Epithelial cell of prostate (primary cell): ENCODE results near the gene TMEM156.
"Not testable (repeated sequence)": the region's sequence is repeated elsewhere in the genome, so short reads cannot be mapped to it uniquely, and the experiment has no call there.

Experiments used
- DNase-seq: peaks from one replicate; pipeline ENCODE4 v3.0.0-alpha.2; 2011; ENCODE audit warnings: low read depth, low spot score
- H3K27ac ChIP-seq: fragments of 450-650 bp; 2 replicates; pipeline ENCODE4 v1.5.1; 2017; ENCODE audit warnings: mild to moderate bottlenecking

The TMEM156 gene

DNA sequence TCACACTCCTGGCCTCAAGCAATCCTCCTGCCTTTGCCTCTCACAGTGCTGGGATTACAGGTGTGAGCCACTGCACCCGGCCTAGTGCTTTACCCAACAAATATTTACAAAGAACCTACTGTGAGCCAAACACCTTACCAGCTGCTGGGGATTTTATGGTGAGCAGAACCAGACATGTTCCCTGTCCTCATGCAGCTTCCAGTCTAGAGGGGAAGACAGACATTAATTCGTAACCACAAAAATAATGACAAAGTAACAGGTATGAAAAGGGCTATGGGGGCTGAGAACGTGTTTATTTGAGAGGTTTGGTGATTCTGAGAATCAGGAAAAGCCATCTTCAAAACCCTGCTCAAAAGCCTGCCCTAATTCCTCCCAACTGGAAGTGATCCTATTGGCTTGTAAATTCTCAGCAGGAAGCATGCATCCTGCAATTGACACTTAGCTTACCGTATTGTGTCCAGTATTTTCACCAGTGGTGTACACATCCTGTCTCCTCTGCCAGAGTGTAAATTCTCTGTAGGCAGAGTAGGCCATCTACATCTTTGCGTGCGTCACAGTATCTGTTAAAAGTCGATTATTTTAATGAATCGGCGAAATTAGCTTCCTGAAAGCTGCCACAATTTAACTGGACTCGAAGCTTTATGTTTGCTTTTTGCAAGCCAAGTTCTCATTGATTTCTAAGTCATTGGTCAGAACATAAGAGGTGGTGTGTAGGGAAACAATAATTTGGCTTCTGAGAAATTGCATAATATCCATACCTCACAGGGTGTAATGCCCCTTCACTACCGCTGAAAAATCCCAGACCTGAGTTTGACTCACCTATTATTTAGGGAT is 67.0 kb downstream of the TMEM156 start:
- DNase-seq: no peak
- no peak overlapping the region for H3K27ac ChIP-seq

DNA sequence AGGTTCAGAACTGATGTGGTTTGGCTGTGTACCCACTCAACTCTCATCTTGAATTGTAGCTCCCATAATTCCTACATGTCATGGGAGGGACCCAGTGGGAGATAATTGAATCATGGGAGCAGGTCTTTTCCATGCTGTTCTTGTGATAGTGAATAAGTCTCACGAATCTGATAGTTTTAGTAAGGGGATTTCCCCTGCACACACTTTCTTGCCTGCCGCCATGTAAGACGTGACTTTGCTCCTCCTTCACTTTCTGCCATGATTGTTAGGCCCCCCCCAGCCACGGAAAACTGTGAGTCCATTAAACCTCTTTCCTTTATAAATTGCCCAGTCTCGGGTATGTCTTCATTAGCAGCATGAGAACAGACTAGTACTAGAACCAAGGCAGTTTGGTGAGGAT is 73.0 kb downstream of the TMEM156 start:
- not testable (repeated sequence) for DNase-seq, H3K27ac ChIP-seq

DNA sequence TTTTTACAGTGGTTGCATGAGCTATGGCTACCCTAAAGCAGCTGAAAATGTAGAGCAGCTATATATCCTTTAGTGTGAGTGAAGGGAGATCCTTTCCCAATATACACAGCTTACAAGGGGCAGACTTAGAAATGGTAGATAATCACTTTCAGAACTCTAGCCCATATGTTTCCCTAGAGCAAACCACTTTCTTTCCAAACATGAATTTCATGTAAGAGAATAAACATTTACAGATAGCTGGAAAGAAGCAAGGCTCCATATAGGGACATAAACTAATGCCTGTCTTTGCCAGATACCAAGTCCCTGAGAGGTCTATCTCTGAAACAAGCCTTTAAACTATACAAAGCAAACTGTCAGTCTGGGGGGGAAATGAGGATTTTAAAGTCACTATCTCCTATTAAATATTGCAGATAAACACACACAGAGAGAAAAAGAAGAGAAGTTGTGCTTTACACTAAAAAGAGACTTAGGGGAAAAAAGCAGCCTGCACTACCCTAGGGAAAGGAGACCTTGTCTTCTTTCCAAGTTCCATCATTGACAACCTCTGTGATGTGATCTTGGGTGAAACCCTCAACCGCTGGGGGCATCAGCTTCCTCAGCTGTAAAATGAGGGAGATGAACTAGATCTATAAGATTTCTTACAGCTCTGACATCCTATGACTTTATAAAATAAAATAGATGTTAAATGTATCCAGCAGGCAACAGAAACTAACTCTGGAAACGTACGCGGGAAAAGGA is 73.6 kb downstream of the TMEM156 start:
- DNase-seq: no peak

DNA sequence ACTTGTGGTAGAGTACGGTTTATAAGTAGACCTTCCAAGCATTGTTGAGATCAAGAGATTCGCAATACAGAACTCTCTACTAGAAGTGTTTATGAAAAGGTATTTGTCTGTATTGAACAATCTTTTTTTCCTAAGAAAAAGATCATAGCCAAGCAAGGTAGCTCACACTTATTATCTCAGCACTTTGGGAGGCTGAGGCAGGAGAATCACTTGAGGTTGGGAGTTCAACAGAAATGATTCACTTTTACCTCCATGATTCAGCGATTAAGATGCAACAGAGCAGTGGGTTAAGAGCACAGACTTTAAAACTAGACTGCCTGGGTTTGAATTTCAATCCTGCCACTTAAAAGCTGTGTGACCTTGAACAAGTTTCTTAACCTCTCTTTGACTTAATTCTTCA is 74.3 kb downstream of the TMEM156 start:
- H3K27ac ChIP-seq: no peak overlapping the region
- no peak for DNase-seq

More for the DNA sequence above, 73.6 kb downstream of the TMEM156 start:
- no peak overlapping the region for H3K27ac ChIP-seq

DNA sequence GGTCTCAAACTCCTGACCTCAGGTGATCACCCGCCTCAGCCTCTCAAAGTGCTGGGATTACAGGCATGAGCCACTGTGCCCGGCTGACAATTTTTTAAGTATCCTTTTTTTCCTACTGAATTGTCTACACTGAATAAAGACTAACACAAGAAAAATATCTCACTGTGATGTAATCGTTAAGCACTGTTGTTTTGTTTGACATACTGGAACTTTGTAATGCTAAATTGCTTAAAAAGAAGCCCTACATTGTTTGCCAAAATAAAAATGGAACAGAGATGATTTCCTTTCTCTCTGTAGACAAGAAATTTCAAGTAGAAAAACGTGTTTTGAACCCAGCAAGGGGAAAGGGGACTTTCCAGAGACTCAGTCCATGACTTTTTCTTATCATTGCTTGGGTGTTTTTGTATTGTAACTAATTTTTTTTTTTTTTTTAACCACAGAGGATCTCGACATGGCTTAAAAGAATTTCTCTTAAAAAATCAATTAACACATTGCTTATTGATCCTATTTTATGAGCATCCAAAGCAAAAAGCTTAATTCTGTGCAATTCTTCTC is 74.9 kb downstream of the TMEM156 start:
- DNase-seq: no peak
- no peak overlapping the region for H3K27ac ChIP-seq

DNA sequence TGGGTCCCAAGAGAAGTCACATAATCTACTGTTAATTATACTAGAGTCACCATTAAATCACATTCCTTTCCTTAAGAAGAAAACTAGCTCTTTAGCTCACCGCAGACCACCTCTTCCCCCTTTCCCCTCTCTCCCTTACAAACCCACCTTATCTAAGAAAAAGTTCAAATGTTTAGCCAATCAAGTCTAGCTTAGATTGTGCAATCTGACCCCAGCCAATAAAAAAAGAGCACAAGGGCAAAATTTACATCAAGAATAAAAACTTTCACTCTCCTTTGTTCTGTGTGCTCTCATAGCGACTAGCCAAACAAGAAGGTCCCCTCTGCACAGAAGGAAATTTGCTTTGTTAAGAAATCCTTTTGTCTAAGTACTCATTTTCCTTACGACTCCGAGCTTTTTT is 76.3 kb downstream of the TMEM156 start:
- no peak for DNase-seq
- H3K27ac ChIP-seq: no peak overlapping the region

DNA sequence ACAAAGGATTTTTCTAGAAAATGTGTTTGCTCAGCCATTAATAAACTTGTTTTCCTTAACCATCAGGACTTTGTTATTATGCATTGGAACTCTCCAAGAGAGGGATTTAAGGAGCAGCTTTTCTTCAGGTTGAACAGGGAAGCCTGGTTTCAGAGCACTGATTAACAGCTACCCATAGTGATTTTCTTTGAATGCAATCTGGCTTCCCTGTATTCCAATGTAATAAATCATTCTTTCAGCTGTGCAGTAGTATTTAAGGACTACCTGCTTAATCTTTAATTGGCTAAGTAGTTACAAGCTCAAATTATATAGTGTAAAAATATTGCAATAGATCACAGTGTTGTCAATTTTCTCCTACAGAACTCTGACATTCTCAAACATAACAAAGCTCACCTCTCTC is 77.5 kb downstream of the TMEM156 start:
- H3K27ac ChIP-seq: no peak overlapping the region
- DNase-seq: no peak

DNA sequence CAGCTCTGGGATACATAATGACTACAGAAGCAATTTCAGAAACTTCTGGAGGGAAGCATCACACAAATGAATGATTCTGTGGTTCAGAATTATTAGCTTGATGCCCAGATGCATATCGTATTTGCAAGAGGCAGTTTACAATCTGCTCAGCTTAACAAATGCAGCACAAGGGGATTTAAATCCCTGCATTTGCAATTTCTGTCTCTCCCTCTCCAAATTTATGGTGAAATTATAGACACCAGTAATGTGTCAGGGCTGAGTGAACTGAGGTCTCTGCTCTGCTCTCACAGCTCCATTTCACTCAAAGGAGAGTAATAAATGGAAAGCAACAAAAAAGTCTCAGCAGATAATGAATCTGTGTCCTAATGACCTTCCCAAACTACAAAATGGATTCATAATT is 80.2 kb downstream of the TMEM156 start:
- DNase-seq: no peak

DNA sequence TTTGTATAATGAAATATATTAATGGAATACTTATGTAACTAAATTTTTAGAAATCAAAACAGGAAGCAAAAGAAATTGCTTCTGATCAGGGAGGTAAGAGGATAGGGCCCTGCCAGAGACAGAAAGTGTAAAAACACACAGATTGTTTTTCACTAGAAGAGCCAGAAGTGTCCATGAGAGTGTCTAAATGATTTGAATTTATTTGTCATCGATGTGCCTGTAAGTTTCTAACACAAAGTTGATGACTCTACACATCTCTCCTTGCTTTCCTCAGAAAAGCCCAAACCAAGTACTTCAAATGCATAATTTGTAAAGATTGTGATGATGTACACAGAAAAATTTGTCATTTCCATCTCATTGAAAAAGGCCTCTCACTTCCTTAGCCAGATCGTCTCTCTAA is 80.6 kb downstream of the TMEM156 start:
- DNase-seq: no peak
- no peak overlapping the region for H3K27ac ChIP-seq

More for the DNA sequence above, 80.2 kb downstream of the TMEM156 start:
- H3K27ac ChIP-seq: no peak overlapping the region

DNA sequence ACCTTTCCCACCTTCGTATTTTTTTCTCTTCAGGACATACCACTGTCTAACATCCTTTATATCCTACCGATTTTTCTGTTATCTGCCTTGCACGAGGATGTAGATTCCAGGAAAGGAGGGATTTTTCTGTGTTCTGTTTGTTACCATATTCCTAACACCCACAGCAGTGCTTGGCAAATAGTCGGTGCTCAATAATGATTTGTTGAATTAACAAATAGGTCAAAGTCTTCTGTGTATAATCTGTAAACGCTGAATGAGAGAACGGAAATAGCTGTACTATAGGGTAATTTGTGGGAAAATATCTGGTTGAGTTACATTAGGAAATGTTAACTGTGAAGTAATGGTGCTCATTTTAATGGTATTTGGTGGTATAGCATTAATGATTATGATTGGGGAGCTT is 81.5 kb downstream of the TMEM156 start:
- H3K27ac ChIP-seq: no peak overlapping the region
- DNase-seq: no peak

DNA sequence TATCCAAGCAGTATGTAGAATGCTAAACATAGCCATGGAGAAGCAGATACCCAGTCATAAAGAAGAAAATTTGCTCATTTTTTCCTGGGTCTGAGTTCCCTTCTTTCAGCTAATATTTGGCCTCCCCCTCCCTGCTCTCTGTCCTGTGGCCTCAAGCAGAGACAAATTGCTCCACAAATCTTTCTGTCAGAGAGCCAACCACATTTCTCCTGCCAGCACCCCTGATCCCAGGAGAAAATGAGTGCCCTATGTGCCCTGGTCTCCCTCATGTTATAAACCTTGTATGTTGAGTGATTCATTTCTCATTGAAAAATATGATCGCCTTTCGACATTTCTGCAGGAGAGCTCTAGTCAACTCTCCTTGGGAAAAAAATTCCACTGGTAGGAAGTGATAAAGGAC is 82.0 kb downstream of the TMEM156 start:
- H3K27ac ChIP-seq: peak overlapping the region; percentile 76
- no peak for DNase-seq

DNA sequence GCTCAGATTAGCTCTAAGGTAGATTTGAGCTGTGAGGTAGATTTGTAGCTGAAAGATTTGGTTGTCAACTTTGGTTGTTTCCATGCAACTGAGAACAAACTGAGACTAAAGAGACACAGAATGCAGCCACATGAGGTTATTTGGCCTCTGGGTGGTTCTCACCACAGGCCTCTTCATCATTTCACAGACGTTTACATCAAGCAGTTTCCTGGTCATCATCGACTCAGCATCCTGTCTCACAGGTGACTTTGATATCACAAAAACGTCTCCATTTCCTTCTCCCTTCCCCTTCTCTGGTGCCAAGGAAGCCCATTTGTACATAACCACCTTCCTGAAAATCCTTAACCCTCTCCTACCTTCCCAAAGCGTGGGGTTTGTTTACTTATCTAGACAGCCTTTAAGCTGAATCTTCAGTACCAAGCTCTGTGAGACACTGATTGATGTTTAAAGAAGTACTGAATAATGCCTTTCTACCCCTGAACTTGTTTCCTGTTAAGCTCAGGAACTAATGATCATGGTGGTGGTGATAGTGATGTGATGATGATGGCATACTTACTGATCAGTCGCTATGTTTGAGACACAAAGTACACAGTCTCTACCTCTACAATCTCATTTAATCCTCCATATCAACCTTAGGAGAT is 82.7 kb downstream of the TMEM156 start:
- DNase-seq: peak; percentile 16
- H3K27ac ChIP-seq: peak overlapping the region; percentile 76

DNA sequence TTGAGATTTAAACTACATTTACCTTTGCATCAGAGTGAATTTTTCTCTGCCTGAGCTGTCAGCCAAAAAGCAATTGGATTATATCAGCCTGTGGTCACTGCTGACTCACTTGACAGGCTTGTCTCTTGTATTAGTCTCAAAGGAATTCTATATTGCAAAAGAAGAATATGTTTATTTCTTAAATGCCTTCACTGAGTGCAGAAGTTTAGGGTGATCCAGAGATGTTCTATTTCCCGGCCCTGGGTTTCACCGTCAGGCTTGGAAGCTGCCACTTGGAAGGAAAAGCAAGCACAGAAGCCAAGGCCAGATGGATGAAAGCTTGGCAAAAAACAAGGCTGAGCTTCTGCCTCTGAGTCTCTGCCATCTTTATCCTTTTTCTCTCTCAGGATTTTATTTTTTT is 83.7 kb downstream of the TMEM156 start:
- DNase-seq: peak; percentile 22
- H3K27ac ChIP-seq: peak overlapping the region; percentile 76

DNA sequence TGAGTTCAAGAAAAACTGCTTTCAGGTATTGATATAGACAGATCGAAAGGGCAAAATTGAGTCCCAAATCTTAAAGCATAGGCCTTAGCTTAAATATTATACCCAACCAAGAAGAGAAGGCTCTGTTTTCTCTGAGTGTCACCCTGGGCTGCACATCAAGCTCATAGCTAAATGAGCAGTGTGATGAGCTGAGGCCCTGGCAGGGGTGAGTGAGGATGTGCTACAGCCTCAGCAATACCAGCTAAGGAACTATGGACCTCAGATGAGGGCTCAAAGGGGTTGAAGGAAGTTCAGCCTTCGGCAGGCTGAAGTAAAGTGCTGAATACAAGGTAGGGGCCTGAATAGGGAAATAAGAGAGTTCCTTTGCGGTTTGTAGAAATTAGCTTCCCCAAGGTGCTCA is 85.3 kb downstream of the TMEM156 start:
- H3K27ac ChIP-seq: no peak overlapping the region
- no peak for DNase-seq

DNA sequence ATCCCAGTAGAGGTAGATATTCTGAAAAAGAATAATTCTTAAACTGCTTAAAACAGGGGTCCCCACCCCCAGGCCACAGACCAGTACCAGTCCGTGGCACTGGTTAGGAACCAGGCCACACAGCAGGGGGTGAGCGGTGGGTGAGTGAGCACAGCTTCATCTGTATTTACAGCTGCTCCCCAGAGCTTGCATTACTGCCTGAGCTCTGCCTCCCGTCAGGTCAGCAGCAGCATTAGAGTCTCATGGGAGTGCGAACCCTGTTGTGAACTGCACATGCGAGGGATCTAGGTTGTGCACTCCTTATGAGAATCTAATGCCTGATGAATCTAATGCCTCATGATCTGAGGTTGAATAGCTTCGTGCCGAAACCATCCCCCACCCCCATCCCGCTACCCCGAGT is 87.8 kb downstream of the TMEM156 start:
- H3K27ac ChIP-seq: no peak overlapping the region
- no peak for DNase-seq

DNA sequence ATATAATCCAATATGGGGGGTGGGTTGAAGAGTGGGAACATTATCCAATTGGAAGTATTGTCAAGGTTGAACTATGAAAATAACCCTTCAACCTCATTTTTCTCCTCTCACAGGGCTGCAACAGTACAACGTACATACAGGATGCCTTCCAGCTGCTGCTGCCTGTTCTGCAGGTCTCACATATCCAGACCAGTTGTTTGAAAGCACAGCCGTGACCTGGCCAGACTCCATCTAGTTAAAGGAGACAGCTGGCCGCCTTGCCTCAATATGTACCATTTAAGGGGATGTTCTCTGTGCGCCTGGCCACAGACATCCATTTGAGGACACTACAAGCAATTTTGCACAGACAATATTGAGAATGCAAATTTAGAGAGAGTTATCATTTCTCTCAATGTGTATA is 88.9 kb downstream of the TMEM156 start:
- no peak overlapping the region for H3K27ac ChIP-seq
- no peak for DNase-seq

DNA sequence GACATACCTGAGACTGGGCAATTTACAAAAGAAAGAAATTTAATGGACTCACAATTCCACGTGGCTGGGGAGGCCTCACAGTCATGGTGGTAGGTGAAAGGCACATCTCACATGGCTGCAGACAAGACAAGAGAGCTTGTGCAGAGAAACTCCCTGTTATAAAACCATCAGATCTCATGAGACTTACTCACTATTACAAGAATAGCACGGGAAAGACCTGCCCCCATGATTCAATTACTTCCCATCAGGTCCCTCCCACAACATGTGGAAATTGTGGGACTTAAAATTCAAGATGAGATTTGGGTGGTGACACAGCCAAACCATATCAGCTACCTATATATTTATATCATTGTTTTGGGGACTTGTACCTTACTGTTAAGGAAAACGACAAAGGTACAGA is 90.3 kb downstream of the TMEM156 start:
- H3K27ac ChIP-seq: not testable (repeated sequence)

DNA sequence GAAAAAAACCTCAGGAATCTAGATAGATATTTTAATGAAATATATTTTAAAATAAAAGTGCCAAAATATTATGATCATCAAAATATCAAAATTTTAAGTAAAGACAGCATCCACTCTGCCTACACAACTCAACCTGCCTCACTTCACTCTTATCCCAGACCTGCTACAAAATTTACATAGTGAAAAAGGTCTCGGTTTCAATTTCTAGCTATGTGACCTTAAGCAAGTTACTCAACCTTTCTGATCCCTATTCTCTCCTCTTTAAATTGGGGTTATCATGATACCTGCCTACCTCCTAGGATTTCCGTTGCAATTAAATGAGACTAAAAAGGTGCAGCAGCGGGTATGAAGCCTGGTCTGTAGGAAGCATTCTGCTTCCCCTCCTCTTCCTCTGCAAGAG is 91.7 kb downstream of the TMEM156 start:
- DNase-seq: no peak
- no peak overlapping the region for H3K27ac ChIP-seq

More for the DNA sequence above, 90.3 kb downstream of the TMEM156 start:
- not testable (repeated sequence) for DNase-seq

DNA sequence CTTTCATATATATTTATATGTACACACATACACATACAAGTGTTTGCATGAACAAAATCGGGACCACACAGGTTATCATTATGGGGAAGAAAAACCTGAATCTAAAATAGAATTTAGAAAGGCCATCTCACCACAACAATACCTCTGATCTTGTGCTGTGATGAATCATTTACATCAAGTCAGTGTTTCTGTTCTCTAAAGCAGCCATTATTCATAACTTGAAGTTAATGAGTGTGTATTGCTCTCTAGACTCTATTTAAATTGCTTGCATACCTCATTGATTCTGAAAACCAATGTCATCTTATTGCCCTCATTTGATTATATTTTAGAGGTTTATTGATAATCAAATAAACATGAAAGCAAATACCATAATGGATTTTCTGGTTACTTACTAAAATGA is 93.0 kb downstream of the TMEM156 start:
- DNase-seq: no peak
- H3K27ac ChIP-seq: no peak overlapping the region

DNA sequence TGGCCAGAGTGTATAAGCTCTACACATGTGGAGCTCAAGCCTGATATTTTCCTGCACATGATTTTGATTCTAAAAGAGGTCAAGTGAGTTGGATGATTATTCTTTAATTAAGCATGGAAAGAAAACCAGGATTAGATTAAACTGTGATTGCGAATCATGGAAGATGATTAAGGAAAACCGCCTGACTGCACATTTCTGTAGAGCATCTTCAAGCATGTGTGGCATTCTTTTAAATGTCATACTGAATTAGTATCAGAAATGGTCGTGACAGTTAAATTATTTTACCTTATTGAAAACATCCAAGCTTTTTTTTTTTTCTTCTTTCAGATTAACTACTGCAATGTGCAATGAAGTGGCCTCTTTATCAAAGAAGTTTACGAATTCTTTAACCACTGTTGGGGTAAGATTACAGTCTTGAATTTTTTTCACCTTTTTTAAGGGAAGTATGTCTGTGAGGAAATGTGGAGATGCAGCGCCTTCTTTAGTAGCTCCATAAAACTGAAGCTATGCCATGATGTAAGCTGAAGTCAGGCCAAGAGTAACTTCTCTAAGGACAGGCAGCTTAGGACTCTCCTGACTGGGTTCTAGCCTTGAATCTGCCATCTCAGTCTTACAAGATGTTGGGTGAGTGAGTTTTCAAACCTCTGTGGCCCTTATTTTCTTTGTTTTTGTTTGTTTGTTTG is 96.7 kb downstream of the TMEM156 start:
- no peak overlapping the region for H3K27ac ChIP-seq
- no peak for DNase-seq
